LNCAP (cell line): ENCODE measurements around the gene ANXA6.

ENCODE experiments used
- CTCF ChIP-seq: fragments of 450-650 bp; IDR thresholded peaks from 2 replicates; pipeline ENCODE4 v1.5.1; 2017; ENCODE audit warnings: mild to moderate bottlenecking

The ANXA6 gene

GRCh38 chr5:151067632-151068432 lies 89.7 kb downstream of the ANXA6 start:
- TF ChIP-seq CTCF: no peak

- no peak for TF ChIP-seq CTCF
Measured at GRCh38 chr5:151066920-151067319, 90.7 kb downstream of the ANXA6 start.

- no peak for TF ChIP-seq CTCF
Measured at GRCh38 chr5:151065609-151066008, 92.0 kb downstream of the ANXA6 start.

GRCh38 chr5:151064916-151065499 lies 92.6 kb downstream of the ANXA6 start:
- TF ChIP-seq CTCF: no peak

GRCh38 chr5:151063142-151063989 lies 94.2 kb downstream of the ANXA6 start:
- TF ChIP-seq CTCF: no peak

- no peak for TF ChIP-seq CTCF
Measured at GRCh38 chr5:151062405-151063141, 95.0 kb downstream of the ANXA6 start.

GRCh38 chr5:151060742-151061141 lies 96.8 kb downstream of the ANXA6 start:
- no peak for TF ChIP-seq CTCF
